HG02981 (cell line): ENCODE data around the gene KAZN.

Experiments used
- ATAC-seq: cut with Tn5 transposase; IDR thresholded peaks from one replicate; pipeline ENCODE4 v1.9.1; 2021; ENCODE audit warnings: mild to moderate bottlenecking, moderate library complexity; ENCODE audit not compliant: unreplicated experiment

The KAZN gene

DNA sequence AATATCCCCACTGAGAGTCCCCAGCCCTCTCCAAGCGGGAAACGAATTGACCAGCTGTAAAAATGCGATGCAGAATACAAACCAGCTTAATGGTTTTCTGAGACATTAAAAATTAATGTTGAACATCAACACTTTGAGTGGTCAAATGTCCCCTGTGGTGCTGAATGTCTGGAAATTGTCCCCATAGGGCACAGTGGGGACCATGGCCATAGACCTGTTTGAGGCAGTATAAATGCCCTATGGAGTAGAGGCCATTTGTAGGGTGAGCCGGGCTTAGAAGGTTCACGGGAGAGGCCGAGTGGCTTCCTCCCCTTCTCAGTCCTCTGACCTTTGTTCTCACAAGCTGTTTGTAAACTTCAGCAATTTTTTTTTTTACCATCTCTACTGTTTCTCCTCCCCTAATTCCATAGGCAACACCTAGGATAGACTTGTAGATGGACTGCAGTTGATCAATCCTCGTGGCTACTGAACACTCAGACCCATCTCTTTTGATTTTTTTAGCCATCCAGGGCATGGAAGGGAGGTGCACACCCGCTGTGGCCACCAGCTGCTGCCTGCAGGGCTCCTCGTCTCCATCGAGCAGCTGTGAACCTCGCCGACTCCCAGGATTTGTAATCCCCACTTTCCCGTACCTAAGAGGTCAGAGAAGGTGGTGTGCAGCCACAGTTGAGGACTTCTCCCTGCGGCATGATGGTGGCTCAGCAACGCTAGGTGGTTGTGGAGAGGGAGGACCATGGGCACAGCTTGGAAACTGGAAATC, 41.0 kb downstream of the KAZN start:
- no peak for ATAC-seq

DNA sequence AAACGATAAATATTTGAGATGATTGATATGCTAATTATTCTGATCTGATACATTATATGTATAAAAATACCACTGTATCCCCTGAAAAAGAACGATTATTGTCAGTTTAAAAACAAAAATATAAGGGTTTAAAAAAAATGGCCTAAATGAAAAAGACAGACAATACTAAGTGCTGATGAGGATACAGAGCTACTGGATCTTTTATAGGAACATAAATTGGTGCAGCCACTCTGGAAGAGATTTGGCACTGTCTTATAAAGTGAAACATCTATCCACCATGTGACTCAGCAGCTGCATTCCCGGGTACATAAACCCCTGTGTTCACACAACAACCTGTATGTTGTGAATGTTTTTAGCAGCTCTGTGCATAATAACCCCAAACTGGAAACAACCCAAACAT, 44.2 kb downstream of the KAZN start:
- ATAC-seq, result no peak

DNA sequence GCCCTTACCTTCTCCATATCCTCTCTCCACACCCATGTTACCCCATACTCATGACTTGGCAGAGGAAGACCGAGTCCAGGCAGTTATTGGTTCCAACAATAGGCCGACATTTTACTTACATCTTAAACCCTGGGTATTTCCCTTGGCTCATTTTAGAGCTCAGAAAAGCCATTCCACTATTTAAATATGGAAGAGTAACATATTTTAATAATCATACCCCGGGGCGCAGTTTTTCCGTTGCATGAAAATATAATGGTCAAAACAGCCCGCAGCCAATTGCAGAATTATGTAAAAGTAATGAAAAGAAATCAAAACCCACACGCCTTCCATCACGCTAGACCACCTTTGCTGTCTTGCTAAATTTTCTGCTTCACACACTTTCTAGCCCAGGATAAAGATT, 48.5 kb downstream of the KAZN start:
- no peak for ATAC-seq

DNA sequence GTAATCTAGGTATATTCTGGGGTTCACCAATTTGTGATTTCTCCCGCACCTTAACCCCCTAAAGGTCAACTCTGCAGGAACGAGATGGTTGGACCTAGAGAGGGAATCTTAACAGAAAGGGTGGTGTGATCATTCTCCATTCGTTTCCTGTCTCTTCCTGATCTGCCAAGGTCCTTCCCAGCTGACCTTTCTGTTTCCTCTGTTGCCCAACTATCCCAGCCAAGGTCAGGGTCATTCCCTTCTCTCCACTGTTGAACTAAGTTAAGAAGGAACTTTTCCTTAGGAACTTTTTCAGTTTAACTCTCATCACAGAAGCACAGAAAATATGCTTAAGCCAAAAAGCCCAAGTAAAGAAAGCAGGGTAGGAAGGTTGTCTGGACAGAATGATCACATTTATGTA, 49.3 kb downstream of the KAZN start:
- no peak for ATAC-seq

DNA sequence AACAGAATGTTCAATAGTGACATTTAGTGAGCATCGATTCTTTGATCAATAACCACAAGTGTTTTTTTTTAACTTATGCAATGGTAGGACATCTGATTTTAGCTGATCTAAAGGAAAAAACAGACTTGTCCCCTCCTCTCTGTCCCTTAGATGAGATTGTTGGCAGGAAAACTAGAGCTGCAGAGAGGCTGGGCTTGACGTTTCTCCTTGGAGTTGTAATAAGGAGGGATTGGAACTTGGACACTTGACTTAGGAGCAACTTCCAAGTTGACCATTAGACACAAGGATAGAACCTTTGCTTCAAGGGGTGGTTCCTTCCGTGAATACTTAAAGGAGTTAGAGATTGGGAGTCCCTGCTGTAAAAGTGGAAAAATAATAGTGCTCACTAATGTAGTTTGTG, 49.9 kb downstream of the KAZN start:
- no peak for ATAC-seq

DNA sequence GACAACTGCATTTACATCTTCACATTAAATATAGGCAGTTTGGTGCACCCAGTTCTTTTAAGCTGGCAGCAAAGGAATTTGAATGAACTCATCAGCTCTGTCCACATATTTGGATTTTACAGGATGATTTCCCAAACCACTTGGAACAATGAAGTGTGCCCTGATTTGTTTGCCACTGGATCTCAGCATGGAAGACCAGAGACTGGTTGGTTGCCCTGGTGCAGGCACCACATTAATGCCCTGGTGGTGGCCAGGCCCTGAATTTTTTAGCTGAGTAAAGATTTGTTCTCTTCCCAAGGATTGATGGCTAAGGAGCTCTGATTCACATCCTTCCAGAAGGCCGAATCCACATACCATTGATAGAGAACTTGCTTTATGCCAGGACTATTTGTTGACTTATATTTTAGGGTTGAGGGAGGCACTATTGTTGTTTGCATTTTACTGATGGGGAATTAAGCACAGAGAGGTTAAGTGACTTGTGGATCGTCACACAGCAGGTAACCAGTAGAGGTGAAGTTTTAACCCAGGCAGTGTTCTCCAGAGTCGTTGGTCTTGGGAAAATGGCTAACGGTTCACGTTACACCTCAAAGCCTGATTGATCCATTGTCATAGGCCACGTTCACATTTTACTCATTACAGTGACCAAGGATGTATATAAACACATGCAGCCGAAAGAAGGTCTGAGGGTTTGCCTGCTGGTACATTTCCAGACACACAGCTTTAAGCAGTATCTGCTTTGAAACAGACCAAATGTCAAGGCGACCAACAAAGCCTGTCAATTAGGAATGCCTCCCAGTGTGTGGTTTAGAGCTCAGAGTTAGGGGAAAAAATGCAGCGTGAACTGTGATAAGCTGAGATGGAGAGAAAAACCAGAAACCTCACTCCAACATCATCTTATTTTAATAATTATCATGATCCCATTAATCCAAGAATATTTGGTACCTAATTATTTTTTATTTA, 50.7 kb downstream of the KAZN start:
- no peak for ATAC-seq

DNA sequence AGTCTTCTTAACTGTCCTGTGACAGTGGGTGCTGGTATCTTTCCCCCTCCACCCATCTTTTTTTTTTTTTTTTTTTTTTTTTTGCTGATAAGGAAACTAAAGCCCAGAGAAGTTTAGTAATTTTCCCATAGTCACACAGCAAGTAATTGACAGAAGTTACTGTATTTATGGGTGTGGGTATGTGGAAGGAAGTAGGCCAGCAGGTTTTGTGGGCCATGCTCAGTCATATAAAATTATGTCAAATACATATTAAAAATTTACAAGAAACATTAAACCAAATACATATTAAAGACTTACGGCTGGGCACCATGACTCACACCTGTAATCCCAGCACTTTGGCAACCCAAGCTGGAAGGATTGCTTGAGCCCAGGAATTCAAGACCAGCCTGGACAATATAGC, 51.5 kb downstream of the KAZN start:
- no peak for ATAC-seq

DNA sequence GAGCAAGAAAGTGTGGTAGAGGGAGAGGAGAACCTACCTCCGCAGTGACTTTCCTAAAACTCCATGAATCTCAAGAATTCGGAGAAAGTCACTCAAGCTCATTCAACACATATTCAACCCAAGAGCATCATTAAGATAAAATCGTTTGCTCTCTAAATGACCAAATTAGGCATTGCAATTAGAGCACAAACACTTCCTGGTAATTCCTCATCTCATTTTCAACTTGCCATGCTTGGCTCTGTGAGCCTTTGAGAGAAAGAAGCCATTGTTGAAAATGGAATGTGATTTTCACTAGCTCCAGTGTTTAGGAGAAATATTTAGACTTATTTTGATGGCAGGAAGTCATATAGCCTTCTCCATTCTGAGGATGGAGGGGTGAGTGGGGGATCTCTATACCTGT, 52.5 kb downstream of the KAZN start:
- no peak for ATAC-seq

DNA sequence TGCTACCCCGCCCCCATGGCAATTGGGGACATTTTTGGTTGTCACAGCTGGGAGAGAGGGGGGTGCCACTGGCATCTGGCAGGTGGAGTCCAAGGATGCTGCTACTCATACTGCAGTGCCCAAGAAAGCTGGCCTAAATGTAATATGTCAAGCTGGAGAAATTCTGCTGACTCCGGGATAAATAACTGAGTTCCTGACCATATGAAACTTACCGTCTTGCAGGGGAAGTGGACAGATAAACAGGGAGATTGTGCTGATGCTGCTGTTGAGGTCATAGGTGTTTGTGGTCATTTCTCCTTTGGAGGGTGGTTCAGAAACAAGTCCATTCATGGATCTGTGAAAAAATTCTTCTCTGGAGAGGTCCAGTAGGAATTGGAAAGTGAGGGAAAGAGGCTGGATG, 54.4 kb downstream of the KAZN start:
- ATAC-seq, result no peak

DNA sequence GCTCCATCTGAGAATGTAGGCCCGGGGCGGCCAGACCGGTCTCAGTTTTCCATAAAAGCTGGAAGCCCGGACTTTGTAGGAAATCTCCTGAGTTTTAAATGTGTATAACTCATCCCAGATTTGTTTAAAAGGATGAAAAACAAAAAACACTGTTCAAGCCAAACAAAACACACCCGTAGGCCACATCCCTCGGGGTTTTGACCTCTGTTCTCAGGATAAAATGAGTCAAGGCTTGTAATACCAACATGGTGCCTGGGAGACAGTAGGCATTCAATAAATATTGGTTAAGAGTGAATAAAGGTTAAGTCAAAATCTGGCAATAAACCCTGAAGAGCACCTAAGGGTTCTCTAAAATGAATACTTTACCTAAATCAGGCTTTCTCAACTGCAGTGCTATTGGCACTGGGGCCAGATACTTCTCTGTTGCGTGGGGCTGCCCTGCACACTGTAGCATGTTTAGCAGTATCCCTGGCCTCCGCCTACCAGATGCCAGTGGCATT, 55.0 kb downstream of the KAZN start:
- no peak for ATAC-seq

DNA sequence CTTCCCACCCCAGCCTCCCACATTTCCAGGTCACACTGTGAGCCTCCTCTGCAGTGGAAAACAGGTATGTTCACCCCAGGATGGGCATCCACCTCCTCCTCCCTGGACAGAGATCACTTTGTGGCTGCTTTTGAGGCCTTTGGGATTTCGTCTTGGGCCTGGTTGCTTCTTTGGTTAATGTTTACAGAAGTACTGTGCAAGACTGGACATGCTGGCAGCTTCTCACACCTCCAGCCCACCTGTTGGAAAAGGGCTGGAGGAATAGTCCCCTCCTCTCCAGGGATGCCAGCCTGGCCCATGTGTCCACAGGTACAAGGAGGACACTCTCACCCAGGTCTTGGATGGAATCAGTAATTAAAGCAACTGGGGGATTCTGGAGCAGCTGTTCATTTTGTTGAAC, 56.1 kb downstream of the KAZN start:
- no peak for ATAC-seq

DNA sequence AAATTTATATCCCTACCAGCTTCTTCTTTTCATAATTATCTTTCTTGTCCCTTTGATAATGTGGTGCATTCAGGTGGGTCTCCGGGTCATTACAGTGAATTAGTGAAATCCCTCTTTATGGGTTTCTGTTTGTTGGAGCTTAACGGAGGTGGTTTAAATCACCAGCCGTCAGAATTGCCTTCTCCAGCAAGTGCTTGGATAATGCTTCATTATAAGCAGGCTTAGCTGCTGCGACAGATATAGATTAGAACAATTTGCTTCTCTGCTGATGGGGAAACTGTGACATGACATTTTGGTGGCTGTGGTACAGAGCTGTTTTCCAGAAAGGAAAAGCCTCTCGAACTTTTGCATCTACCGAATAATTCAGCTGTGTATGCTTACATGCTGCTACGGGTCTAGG, 56.9 kb downstream of the KAZN start:
- no peak for ATAC-seq

DNA sequence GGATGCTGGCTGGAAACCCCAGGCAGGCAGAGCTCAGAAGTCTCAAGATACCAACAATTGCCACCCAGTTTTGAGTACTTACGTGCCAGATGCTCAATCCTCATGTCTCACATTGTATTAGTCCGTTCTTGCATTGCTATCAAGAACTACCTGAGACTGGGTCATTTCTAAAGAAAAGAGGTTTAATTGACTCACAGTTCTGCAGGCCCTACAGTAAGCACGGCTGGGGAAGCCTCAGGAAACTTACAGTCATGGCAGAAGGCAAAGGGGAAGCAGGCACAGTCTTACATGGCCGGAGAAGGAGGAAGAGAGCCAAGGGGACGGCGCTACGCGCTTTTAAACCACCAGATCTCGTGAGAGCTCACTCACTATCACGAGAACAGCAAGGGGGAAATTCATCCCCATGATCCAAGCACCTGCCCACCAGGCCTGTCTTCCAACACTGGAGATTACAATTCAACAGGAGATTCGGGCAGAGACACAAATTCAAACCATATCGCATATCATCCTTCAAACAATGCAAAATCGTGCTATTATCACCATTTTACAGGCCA, 58.0 kb downstream of the KAZN start:
- ATAC-seq, result no peak

DNA sequence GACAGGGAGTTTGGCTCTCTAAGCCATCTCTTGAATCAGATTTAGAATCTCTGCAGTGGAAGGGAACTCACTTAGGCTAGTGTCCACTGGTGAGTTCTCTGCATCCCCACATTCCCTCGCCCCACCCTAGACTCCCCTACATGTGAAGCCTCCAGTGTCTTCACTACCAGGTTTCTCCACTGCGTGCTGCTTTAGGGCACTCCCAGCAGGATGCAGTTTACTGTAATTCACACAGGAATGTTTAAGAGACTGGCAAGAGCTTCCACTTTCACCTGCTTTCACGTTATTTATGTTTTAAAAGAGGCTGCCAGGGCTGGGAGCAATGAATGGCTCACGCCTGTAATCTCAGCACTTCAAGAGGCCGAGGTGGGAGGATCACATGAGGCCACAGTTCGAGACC, 60.2 kb downstream of the KAZN start:
- no peak for ATAC-seq

DNA sequence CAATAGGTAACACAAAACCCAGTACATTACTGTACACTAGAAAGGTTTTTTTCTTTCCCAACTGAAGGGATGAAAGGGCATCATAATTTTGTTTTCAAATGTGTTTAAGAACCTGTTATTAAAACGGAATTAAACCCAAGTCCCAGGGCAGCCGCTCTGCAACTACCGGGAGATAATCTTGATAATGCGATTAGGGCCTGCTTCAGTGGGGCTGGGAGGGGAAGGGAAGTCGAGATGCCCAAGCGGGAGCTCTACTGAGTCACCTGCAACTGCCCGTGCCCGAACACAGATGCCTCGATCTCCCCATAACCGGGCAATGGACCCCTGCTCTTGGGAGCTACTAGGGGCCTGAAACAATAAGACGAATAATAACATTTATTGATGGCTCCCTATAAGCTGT, 61.4 kb downstream of the KAZN start:
- ATAC-seq, result no peak

DNA sequence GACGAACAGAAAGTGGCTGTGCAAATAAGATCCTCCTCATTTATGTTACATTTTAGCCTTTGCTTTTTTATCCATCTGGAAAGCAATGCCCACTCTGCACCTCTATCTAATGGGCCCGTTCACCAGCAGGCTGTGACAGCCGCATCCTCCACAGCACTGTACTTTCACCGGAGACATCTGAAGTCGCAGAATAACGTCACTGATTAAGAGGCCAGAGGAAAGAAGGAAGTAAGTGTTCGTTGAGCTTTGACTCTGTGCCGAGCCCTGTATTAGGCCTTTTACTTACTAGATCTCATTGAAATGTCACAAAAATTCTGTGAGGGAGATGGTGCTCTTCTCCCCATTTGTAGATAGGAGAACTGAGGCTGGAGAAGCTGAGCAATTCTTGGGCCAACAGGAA, 62.3 kb downstream of the KAZN start:
- no peak for ATAC-seq

DNA sequence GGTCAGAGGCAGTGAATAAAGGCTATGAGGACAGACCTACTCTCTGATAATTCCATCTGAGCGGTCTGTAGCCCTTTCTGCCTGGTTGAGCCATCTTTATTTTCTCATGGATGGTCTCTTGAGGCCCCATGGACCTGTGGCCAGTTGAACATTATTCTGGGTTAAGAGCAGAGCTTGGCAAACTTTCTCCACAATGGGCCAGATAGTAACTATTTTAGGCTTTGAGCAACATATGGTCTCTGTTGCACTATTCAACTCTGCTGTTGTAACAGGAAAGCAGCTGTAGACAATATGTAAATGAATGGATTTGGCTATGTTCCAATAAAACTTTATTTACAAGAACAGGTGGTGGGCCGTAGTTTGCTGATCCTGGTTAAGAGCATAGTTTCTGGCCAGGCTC, 62.7 kb downstream of the KAZN start:
- no peak for ATAC-seq

DNA sequence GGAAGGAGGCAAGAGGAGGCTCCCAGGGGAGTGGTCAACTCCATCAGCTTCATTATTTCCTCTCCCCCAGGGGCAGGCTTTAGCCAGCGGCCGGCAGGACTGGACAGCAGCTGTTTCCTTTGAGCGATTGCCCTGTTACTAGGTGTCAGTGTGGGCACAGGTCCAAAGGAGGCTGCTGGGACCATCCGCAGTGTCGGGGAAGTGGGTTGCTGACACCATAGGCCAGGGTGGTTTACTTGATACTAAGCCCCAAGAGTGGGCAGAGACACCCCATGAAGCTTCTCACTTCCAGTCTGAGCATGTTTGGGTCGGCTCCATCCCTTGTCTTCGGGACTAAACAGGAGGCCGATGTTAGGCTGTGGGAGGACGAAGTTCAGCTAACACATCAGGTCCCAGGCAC, 63.6 kb downstream of the KAZN start:
- no peak for ATAC-seq

DNA sequence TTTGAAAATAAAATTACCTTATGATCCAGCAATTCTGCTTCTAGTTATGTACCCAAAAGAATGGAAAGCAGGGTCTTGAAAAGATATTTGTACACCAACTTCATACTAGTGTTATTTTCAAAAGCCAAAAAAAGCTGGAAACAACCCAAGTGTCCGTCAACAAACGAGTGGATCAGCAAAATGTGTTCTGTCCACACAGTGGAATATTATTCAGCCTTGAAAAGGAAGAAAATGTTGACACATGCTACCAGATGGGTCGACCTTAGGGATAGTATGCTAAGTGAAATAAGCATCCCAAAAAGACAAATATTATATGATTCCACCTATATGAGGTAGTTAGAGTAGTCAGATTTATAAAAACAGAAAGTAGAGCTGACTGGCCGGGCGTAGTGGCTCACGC, 65.3 kb downstream of the KAZN start:
- no peak for ATAC-seq

DNA sequence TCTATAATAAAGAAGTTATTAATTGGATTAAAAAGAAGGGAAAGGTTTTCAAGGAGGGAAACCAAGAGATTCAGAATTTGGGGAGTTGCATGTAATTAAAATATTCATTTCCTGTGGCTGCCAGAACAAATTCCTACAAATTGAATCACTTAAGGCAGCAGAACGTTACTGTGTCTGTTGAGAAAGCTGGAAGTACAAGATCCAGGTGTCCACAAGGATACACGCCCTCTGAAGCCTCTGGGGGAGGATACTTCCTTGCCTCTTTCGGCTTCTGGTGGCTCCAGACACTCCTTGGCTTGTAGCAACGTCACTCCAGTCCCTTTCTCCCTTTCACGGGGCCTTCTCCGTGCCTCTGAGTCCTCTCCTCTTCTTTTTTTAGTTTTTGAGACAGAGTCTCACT, 67.9 kb downstream of the KAZN start:
- no peak for ATAC-seq

DNA sequence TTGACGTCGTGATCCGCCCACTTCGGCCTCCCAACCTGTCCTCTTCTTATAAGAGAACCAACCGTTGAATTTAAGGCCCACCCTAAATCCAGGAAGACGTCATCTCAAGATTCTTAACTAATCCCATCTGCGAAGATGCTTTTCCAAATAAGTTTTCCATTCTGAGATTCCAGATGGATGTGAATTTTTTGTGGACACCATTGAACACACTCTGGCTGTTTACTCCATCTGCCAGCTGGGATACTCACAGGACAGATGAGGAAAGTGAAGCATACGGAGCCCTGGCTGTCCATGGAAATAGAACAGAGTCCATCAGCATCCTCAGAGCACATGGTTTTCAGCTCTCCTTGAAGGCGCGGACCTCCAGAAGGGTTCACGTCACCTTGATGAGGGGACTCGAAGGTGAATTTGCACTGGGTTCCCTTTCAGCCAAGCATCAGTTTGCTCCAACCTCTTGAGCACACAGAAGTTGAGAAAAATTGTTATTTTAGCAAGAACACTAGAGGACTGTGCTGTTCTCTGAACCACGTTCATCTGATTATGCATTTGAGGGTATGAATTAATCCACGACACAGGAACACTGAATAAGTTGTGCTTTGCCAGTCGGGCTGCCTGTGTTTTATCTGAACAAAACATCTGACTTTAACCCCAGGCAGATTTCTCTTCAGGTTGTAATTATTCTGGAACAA, 68.6 kb downstream of the KAZN start:
- ATAC-seq, result no peak
